Measurements from ENCODE around the gene KRT83. TPM values are rescaled to one million over a fixed set of nuclear protein-coding genes. Genes with fewer than 3 reads are reported as not detected.

Gene KRT83
- polyA plus RNA-seq, 1 of the 3 experiments (the other 2 are of a cell fraction), result 0.03 TPM

DNA sequence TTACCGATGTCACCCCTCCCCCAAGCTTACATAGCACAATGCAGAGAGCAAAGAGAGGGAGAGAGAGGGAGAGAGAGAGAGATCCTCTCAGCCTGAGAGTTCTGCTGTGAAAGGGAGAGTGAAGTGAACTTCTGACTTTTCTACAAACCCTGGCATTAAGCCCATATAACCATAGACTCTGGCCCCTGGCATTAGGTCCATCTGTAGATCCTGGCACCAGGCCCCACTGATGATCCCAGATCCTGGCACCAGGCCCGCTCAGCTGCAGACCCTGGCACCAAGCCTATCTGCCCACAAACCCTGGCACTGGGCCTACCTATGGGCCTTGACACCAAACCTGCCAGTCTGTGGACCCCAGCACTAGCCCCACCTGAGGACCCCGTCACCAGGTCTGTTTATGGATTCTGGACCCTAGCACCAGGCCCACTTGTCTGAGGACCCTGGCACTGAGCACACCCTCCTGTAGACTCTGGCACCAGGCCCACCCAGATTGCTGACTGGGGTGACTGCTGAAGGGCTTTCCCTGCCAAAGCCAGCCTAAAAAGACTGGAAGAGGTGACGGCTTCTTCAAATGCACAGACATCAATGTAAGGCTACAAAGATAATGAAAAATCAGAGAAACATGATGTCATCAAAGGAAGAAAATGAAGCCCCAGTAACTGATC is 14.5 kb upstream of the KRT83 start:
- 0 out of 2 replicates have a peak, but pooled peaks cover 8% of the 10 kb centered on the region for H3K9me3 ChIP-seq
- no peaks in the 10 kb centered on the region for H4K20me1 ChIP-seq (ENCODE audit: insufficient read depth)
- no peaks in the 10 kb centered on the region for H3K79me2 ChIP-seq (ENCODE audit: insufficient read depth)
- H3K4me2 ChIP-seq, result no peak overlapping the region
- CTCF ChIA-PET, result interaction anchor here (1.0 to 5.4 kb wide), 4 partner anchors 8 to 178 kb away, joined by 3 to 25 read pairs (median 6); no protein-coding TSS in a partner anchor
- POLR2A ChIA-PET, result no interaction called here
- H2AFZ ChIP-seq (ENCODE audit: low read depth), result no peak overlapping the region
- peak; percentile 78 for DNase-seq
- H3K4me3 ChIP-seq (ENCODE audit: low read depth in 2 of 2, low read length in 1 of 2), result no peak overlapping the region
- peaks cover 0 to 16% of the 10 kb centered on the region in 2 experiments; a peak in 2 of 4 replicates for H3K4me1 ChIP-seq (ENCODE audit: control insufficient read depth in 1 of 2, insufficient read depth in 2 of 2, low read depth in 1 of 2, low read length in 1 of 2)
- peaks cover 12% of the 10 kb centered on the region for H3K27me3 ChIP-seq (ENCODE audit: insufficient read depth)
- no peaks in the 10 kb centered on the region for H3K9me2 ChIP-seq
- no peaks in the 10 kb centered on the region for H3K36me3 ChIP-seq (replicated peaks in 1 of 2; ENCODE audit: control insufficient read depth in 1 of 2, insufficient read depth in 2 of 2, low read length in 1 of 2)
- H3K9ac ChIP-seq, result no peak overlapping the region
- H3K27ac ChIP-seq (ENCODE audit: low read depth in 2 of 2, low read length in 1 of 2), result no peak overlapping the region
- peaks cover 7% of the 10 kb centered on the region for H3F3A ChIP-seq (replicated peaks; ENCODE audit: insufficient read depth)
- WGBS (ENCODE audit: low lambda C conversion rate), result 10% methylated on average over 2 of the region's 4 CpGs
- TF ChIP-seq, protein P1, sequence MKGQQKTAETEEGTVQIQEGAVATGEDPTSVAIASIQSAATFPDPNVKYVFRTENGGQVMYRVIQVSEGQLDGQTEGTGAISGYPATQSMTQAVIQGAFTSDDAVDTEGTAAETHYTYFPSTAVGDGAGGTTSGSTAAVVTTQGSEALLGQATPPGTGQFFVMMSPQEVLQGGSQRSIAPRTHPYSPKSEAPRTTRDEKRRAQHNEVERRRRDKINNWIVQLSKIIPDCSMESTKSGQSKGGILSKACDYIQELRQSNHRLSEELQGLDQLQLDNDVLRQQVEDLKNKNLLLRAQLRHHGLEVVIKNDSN (IDR thresholded peaks at IDR 0.05; ENCODE audit: borderline replicate concordance, low read depth), result no peak
- TF ChIP-seq TCF12 (IDR thresholded peaks at IDR 0.05) (no peak), RXRA (IDR thresholded peaks at IDR 0.05; ENCODE audit: borderline replicate concordance, low read depth) (no peak), ELF1 (IDR thresholded peaks at IDR 0.05) (no peak), MXI1 (IDR thresholded peaks at IDR 0.05; ENCODE audit: low read depth, low read length) (no peak), FOSL2 (IDR thresholded peaks at IDR 0.05; ENCODE audit: borderline replicate concordance, low read depth) (no peak), EP300 (IDR thresholded peaks at IDR 0.05; ENCODE audit: borderline replicate concordance in 1 of 2, low read depth in 1 of 2, low read length in 1 of 2) (peak in 1 of 2 experiments; percentile 73; a peak in 2 of 4 replicates), YY1 (IDR thresholded peaks at IDR 0.05; ENCODE audit: low read depth) (no peak), CHD2 (IDR thresholded peaks at IDR 0.05; ENCODE audit: low read length, partially characterized antibody) (peak; percentile 43), POLR2AphosphoS5 (IDR thresholded peaks at IDR 0.05; ENCODE audit: low read depth, low read length) (no peak), TEAD4 (IDR thresholded peaks at IDR 0.05; ENCODE audit: borderline replicate concordance, insufficient read depth) (no peak), MEF2A (IDR thresholded peaks at IDR 0.05; ENCODE audit: borderline replicate concordance, low read depth) (no peak), NRF1 (IDR thresholded peaks at IDR 0.05; ENCODE audit: low read depth, low read length) (no peak), RAD21 (IDR thresholded peaks at IDR 0.05; ENCODE audit: low read length) (no peak), EZH2phosphoT487 (IDR thresholded peaks at IDR 0.05; ENCODE audit: borderline replicate concordance, low read depth) (no peak), GABPA (IDR thresholded peaks at IDR 0.05; ENCODE audit: low read depth) (no peak), FOXM1 (IDR thresholded peaks at IDR 0.05; ENCODE audit: low read depth) (no peak), FOXJ3 (CRISPR knock-in tag; IDR thresholded peaks at IDR 0.05) (no peak)
- TF ChIP-seq, protein P2, sequence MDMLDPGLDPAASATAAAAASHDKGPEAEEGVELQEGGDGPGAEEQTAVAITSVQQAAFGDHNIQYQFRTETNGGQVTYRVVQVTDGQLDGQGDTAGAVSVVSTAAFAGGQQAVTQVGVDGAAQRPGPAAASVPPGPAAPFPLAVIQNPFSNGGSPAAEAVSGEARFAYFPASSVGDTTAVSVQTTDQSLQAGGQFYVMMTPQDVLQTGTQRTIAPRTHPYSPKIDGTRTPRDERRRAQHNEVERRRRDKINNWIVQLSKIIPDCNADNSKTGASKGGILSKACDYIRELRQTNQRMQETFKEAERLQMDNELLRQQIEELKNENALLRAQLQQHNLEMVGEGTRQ (IDR thresholded peaks at IDR 0.05; ENCODE audit: borderline replicate concordance, low read depth, low read length), result no peak
- TF ChIP-seq, protein P3, sequence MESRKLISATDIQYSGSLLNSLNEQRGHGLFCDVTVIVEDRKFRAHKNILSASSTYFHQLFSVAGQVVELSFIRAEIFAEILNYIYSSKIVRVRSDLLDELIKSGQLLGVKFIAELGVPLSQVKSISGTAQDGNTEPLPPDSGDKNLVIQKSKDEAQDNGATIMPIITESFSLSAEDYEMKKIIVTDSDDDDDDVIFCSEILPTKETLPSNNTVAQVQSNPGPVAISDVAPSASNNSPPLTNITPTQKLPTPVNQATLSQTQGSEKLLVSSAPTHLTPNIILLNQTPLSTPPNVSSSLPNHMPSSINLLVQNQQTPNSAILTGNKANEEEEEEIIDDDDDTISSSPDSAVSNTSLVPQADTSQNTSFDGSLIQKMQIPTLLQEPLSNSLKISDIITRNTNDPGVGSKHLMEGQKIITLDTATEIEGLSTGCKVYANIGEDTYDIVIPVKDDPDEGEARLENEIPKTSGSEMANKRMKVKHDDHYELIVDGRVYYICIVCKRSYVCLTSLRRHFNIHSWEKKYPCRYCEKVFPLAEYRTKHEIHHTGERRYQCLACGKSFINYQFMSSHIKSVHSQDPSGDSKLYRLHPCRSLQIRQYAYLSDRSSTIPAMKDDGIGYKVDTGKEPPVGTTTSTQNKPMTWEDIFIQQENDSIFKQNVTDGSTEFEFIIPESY (IDR thresholded peaks at IDR 0.05; ENCODE audit: borderline replicate concordance, low read depth), result no peak
- TF ChIP-seq, protein P4, sequence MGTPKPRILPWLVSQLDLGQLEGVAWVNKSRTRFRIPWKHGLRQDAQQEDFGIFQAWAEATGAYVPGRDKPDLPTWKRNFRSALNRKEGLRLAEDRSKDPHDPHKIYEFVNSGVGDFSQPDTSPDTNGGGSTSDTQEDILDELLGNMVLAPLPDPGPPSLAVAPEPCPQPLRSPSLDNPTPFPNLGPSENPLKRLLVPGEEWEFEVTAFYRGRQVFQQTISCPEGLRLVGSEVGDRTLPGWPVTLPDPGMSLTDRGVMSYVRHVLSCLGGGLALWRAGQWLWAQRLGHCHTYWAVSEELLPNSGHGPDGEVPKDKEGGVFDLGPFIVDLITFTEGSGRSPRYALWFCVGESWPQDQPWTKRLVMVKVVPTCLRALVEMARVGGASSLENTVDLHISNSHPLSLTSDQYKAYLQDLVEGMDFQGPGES (IDR thresholded peaks at IDR 0.05; ENCODE audit: low read depth, low read length), result no peak
- TF ChIP-seq, protein P5, sequence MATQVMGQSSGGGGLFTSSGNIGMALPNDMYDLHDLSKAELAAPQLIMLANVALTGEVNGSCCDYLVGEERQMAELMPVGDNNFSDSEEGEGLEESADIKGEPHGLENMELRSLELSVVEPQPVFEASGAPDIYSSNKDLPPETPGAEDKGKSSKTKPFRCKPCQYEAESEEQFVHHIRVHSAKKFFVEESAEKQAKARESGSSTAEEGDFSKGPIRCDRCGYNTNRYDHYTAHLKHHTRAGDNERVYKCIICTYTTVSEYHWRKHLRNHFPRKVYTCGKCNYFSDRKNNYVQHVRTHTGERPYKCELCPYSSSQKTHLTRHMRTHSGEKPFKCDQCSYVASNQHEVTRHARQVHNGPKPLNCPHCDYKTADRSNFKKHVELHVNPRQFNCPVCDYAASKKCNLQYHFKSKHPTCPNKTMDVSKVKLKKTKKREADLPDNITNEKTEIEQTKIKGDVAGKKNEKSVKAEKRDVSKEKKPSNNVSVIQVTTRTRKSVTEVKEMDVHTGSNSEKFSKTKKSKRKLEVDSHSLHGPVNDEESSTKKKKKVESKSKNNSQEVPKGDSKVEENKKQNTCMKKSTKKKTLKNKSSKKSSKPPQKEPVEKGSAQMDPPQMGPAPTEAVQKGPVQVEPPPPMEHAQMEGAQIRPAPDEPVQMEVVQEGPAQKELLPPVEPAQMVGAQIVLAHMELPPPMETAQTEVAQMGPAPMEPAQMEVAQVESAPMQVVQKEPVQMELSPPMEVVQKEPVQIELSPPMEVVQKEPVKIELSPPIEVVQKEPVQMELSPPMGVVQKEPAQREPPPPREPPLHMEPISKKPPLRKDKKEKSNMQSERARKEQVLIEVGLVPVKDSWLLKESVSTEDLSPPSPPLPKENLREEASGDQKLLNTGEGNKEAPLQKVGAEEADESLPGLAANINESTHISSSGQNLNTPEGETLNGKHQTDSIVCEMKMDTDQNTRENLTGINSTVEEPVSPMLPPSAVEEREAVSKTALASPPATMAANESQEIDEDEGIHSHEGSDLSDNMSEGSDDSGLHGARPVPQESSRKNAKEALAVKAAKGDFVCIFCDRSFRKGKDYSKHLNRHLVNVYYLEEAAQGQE (IDR thresholded peaks at IDR 0.05; ENCODE audit: low read depth, low read length), result no peak
- TF ChIP-seq, protein P6, sequence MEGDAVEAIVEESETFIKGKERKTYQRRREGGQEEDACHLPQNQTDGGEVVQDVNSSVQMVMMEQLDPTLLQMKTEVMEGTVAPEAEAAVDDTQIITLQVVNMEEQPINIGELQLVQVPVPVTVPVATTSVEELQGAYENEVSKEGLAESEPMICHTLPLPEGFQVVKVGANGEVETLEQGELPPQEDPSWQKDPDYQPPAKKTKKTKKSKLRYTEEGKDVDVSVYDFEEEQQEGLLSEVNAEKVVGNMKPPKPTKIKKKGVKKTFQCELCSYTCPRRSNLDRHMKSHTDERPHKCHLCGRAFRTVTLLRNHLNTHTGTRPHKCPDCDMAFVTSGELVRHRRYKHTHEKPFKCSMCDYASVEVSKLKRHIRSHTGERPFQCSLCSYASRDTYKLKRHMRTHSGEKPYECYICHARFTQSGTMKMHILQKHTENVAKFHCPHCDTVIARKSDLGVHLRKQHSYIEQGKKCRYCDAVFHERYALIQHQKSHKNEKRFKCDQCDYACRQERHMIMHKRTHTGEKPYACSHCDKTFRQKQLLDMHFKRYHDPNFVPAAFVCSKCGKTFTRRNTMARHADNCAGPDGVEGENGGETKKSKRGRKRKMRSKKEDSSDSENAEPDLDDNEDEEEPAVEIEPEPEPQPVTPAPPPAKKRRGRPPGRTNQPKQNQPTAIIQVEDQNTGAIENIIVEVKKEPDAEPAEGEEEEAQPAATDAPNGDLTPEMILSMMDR (IDR thresholded peaks at IDR 0.05), result no peak

Measured in SK-N-SH (cell line).